Stimulated activated CD8-positive, alpha-beta memory T cell treated with anti-CD3 and anti-CD28 coated beads, Interleukin-4, amount 100 ng/mL, for 24 hours (primary cell): Measurements from ENCODE around the gene KMT2A.
"Not testable (repeated sequence)": the region's sequence is repeated elsewhere in the genome, so short reads cannot be mapped to it uniquely, and the experiment has no call there.

ENCODE experiments used
- DNase-seq: peaks from one replicate; pipeline ENCODE4 v3.0.0-alpha.2; 2020; ENCODE audit warnings: low read depth

KMT2A gene

GRCh38 chr11:118533769-118534729 lies 97.8 kb downstream of the KMT2A start:
- no peak for DNase-seq

GRCh38 chr11:118535261-118535660 lies 99.0 kb downstream of the KMT2A start:
- no peak for DNase-seq

GRCh38 chr11:118536726-118537125 lies 100.4 kb downstream of the KMT2A start:
- DNase-seq, result no peak

GRCh38 chr11:118537409-118537980 lies 101.2 kb downstream of the KMT2A start:
- DNase-seq, result no peak

GRCh38 chr11:118544010-118544646 lies 107.8 kb downstream of the KMT2A start:
- no peak for DNase-seq

DNA sequence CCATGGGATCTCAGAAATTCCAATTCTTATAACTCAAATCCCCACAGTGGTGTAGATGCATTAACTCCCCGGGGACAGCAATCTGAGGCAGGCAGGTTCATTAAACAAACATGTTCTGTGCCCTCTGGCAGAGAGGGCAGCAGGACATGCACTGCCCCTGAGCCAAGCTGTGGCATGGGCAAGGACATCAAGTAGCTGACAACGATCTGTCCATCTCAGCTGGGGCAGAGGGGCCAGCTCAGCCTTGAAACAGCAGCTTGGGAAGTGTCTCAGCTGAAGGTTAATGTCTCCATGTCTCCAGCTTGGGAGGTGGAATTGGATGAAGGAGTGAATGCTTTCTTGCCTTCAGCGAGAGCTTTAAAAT lies 108.3 kb downstream of the KMT2A start:
- DNase-seq, result no peak

DNA sequence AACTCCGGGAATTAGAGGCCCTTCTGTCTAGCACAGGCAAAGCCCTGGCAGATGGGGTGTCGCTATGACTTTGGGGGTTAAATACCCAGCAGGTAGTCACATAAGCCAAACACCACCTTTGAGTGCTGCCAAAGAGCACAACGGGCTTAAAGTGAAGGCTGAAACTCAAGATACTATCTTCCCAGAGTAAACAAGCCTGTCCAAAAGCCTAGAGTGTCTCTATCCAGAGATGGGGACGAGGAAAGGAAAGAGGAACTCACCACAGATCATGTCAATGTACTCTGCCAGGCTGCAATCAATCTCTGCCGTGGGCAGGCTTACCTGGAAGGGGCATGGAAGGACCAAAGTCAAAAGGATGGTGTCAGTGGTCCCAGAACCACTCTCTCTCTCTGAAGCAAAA lies 109.2 kb downstream of the KMT2A start:
- DNase-seq, result no peak

DNA sequence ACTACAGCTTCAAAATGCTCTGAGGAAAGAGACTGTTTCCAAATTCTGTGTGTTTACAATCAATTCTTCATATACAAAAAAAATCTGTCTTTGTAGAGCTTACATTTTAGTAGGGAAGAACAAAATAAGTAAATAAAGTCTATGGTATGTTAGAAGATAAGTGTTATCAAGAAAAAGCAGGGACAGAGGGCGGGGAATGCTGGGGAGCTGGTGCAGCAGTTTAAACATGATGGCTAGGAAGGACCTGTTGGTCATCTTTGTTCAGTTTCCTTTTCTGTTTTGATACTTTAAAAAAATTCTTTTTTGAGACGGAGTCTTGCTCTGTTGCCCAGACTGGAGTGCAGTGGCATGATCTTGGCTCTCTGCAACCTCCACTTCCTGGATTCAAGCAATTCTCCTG lies 110.8 kb downstream of the KMT2A start:
- no peak for DNase-seq

DNA sequence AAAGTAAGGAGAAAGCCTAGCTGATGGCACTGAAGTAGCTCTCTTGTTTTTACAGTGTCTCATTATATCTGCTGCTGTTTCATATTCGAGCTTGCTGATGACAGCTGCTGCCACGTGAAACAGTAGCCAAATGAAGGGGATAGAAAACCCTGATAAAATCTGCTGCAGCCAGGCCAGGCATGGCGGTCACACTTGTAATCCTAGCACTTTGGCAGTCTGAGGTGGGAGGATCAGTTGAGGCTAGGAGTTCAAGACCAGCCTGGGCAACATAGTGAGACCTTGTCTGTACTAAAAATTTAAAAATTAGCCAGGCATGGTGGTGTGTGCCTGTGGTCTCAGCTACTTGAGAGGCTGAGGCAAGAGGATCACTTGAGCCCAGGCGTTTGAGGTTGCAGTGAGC lies 116.0 kb downstream of the KMT2A start:
- DNase-seq, result no peak

DNA sequence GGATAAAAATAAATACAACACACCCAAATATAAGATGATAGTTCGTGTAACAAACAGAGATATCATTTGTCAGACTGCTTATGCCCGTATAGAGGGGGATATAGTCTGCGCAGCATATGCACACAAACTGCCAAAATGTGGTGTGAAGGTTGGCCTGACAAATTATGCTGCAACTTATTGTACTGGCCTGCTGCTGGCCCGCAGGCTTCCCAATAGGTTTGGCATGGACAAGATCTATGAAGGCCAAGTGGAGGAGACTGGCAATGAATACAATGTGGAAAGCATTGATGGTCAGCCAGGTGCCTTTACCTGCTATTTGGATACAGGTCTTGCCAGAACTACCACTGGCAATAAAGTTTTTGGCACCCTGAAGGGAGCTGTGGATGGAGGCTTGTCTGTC lies 124.5 kb downstream of the KMT2A start:
- DNase-seq, result no peak

GRCh38 chr11:118565051-118565450 lies 128.8 kb downstream of the KMT2A start:
- no peak for DNase-seq

DNA sequence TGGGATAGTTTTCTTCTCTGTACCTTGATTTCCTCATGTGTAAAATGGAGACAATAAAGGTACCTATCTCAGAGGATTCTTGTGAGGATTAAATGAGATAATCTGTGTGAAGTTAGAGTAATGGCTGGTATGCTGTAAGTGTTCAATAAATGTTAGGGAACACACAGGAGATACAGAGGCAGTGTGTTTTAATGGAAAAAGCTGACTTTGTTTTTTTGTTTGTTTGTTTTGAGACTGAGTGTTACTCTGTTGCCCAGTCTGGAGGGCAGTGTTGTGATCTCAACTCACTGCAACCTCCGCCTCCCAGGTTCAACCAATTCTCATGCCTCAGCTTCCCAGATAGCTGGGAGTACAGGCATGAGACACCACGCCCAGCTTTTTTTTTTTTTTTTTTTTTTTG lies 133.4 kb downstream of the KMT2A start:
- no peak for DNase-seq

DNA sequence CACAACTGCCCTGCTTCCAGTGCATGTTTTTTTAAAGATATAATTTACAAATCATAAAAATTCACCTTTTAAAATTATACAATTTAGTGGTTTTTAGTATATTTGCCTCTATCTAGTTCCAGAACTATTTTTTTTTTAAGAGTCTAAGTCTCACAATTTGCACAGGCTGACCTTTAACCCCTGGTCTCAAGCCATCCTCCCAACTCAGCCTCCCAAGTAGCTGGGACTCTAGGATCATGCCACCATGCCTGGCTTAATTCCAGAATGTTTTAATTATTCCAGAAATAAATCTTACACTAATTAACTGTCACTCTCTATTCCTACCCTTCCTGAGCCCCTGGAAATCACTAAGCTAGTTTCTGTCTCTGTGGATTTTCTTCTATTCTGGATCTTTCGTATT lies 134.5 kb downstream of the KMT2A start:
- no peak for DNase-seq

DNA sequence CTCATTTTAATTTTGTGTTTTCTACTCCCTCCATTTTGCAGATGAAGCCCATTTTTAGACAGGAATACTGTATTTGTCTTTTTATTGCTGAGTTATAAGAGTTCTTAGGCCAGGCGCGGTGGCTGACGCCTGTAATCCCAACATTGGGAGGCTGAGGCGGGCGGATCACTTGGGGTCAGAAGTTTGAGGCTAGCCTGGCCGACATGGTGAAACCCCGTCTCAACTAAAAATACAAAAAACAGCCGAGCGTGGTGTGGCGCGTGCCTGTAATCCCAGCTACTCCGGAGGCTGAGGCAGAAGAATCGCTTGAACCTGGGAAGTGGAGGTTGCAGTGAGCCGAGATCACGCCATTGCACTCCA lies 135.4 kb downstream of the KMT2A start:
- DNase-seq, result not testable (repeated sequence)

- peak; percentile 65 for DNase-seq
These were observed 136.0 kb downstream of the KMT2A start, which contains the start of gene ARCN1 for GRCh38 chr11:118572061-118572980. TSS of gene ARCN1 (plus strand) at chr11:118572409. CDS start at chr11:118572548, 139 bp downstream.

GRCh38 chr11:118572981-118573550 lies 136.8 kb downstream of the KMT2A start:
- DNase-seq, result no peak

- no peak for DNase-seq
These were observed 138.3 kb downstream of the KMT2A start for GRCh38 chr11:118574636-118575035.
